RWPE1 (cell line): ENCODE measurements around the gene STRIP2.
"Not testable (repeated sequence)": the region's sequence is repeated elsewhere in the genome, so short reads cannot be mapped to it uniquely, and the experiment has no call there.

Source experiments
- CTCF ChIA-PET: fragments of 350-600 bp; sonication (Branson Sonifier 250); formaldehyde crosslinking; extraction: SDS; loops from one replicate; lab custom pipeline; 2021; lab: Yijun Ruan, JAX
- POLR2A ChIA-PET: fragments of 400-600 bp; formaldehyde crosslinking; extraction: SDS; loops from one replicate; lab custom pipeline; 2020; ENCODE audit warnings: antibody characterized with exemption; ENCODE audit not compliant: low non-redundant PET; lab: Yijun Ruan, JAX
- DNase-seq: peaks from one replicate; pipeline ENCODE4 v3.0.0; 2012; ENCODE audit warnings: low spot score
- H3K27ac ChIP-seq: fragments of 450-650 bp; 2 replicates; pipeline ENCODE4 v1.5.1; 2017
- TF ChIP-seq, protein P1 (sequence below): fragments of 450-650 bp; conservative IDR thresholded peaks from 2 replicates; pipeline ENCODE4 v1.5.1; 2017; ENCODE audit warnings: low read depth, mild to moderate bottlenecking

Gene STRIP2

GRCh38 chr7:129524405-129524804, 90.2 kb downstream of the STRIP2 start:
- DNase-seq, POLR2A ChIA-PET, H3K27ac ChIP-seq: not testable (repeated sequence)
- CTCF ChIA-PET = interaction anchor here (1.0 kb wide), 1 partner anchor 86 kb away, joined by 3 read pairs; no protein-coding TSS in a partner anchor
- TF ChIP-seq, protein P1, sequence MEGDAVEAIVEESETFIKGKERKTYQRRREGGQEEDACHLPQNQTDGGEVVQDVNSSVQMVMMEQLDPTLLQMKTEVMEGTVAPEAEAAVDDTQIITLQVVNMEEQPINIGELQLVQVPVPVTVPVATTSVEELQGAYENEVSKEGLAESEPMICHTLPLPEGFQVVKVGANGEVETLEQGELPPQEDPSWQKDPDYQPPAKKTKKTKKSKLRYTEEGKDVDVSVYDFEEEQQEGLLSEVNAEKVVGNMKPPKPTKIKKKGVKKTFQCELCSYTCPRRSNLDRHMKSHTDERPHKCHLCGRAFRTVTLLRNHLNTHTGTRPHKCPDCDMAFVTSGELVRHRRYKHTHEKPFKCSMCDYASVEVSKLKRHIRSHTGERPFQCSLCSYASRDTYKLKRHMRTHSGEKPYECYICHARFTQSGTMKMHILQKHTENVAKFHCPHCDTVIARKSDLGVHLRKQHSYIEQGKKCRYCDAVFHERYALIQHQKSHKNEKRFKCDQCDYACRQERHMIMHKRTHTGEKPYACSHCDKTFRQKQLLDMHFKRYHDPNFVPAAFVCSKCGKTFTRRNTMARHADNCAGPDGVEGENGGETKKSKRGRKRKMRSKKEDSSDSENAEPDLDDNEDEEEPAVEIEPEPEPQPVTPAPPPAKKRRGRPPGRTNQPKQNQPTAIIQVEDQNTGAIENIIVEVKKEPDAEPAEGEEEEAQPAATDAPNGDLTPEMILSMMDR = peak; percentile 10; the same call in 1 of the 2 replicates

- ChIA-PET CTCF (no interaction called here), POLR2A (no interaction called here)
- no peak overlapping the region for H3K27ac ChIP-seq
- no peak for DNase-seq
- TF ChIP-seq, protein P1 = no peak
These were observed 91.1 kb downstream of the STRIP2 start for GRCh38 chr7:129525225-129525862.

GRCh38 chr7:129529643-129530042, 95.4 kb downstream of the STRIP2 start:
- POLR2A ChIA-PET = no interaction called here
- TF ChIP-seq, protein P1 = no peak
- no peak for DNase-seq
- H3K27ac ChIP-seq = no peak overlapping the region; the same call in 1 of the 2 replicates
- CTCF ChIA-PET = no interaction called here

DNA sequence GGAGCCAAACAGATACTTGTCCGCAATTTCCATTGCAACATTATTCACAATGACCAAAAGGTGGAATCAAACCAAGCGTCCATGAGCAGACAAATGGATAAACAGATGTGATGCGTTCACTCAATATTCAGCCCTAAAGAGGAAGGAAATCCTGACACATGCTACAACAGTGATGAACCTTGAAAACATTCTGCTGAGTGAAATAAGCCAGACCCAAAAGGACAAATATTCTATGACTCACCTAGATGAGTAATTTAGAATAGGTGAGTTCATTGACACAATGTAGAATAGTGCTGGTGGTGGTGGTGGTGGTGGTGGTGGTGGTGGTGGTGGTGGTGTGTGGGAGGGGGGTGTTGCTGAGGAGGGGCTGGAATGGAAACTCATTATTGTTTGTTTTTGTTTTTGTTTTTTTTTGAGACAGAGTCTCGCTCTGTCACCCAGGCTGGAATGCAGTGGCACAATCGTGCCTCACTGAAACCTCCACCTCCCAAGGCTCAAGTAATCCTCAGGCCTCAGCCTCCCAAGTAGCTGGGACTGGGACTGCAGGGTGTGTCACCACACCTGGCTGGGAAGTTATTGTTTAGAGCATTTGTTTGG, 96.7 kb downstream of the STRIP2 start:
- POLR2A ChIA-PET = no interaction called here
- CTCF ChIA-PET = interaction anchor here (0.6 kb wide), 1 partner anchor 145 kb away, joined by 3 read pairs; no protein-coding TSS in a partner anchor
- DNase-seq = peak; percentile 68
- TF ChIP-seq, protein P1 = no peak
- H3K27ac ChIP-seq = peak overlapping the region; percentile 42; the same call in 1 of the 2 replicates

DNA sequence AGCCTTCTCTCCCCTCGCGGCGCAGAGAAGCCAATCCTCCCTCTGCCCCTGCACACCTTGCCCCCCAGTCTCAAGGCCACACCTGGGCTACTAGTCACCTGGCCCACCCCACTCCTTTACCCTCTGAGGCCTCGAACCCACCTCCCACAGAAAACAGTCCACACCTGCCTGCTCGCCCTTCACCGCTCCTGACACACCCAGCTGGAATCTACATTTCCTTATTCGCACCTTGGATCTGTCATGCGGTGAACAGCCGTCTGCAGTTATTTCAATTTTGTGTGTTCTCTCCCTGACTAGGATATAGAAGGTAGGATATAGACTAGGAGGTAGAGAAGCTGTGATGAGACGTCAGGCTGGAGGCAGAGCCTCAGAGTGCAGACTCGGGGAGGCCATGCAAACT, 97.5 kb downstream of the STRIP2 start:
- TF ChIP-seq, protein P1 = no peak
- POLR2A ChIA-PET = no interaction called here
- H3K27ac ChIP-seq = peak overlapping the region; percentile 42; the same call in 1 of the 2 replicates
- CTCF ChIA-PET = interaction anchor here (0.7 kb wide), 1 partner anchor 17 kb away, joined by 3 read pairs; no protein-coding TSS in a partner anchor
- DNase-seq = no peak

DNA sequence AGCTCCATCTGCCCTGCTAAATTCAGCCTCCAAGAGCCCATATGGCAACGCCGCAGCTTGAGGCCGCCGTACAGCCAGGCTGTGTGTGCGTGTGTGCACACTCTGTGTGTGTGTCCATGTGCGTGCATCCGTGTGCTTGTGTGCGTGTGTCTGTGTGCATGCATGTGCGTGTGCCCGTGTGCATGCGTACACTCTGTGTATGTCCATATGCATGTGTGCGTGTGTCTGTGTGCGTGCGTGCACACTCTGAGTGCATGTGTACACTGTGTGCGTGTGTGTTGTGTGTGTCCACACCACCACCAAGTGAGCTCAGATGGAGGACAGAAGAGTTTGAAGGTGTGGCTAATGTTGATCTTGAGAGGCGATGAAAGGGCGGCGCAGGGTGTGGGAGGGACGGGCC, 98.1 kb downstream of the STRIP2 start:
- ChIA-PET POLR2A (no interaction called here), CTCF (interaction anchor here (0.7 kb wide), 1 partner anchor 18 kb away, joined by 3 read pairs; no protein-coding TSS in a partner anchor)
- TF ChIP-seq, protein P1 = no peak
- no peak for DNase-seq
- no peak overlapping the region for H3K27ac ChIP-seq

DNA sequence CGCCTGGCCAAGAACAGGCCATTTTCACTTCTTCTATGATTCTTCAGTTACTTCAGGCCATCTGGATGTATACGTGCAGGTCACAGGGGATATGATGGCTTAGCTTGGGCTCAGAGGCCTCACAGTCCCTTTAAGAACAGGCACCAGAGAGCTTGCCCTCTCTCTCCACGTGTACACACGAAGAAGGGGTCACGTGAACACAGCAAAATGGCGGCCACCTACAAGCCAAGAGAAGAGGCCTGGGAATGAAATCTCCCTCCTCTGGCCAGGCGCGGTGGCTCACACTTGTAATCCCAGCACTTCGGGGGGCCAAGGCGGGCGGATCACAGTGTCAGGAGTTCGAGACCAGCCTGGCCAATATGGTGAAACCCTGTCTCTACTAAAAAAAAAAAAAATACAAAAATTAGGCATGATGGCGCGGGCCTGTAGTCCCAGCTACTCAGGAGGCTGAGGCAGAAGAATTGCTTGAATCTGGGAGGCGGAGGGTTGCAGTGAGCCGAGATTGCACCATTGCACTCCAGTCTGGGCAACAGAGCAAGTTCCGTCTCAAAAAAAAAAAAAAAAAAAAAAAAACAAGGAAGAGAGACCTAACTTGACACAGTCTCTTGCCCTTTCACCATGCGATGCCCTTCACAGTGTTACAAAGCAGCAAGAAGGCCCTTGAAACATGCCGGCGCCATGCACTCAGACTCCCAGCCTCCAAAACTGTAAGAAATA, 100.5 kb downstream of the STRIP2 start:
- H3K27ac ChIP-seq, DNase-seq, CTCF ChIA-PET: not testable (repeated sequence)
- POLR2A ChIA-PET = interaction anchor here (0.6 kb wide), 1 partner anchor 61 kb away, joined by 3 read pairs; no protein-coding TSS in a partner anchor
